ENCODE data around the gene SLC25A44.

Gene SLC25A44

GRCh38 chr1:156241311-156241811 lies 47.5 kb downstream of the SLC25A44 start:
- no peak for DNase-seq (ENCODE audit: low read depth)

DNA sequence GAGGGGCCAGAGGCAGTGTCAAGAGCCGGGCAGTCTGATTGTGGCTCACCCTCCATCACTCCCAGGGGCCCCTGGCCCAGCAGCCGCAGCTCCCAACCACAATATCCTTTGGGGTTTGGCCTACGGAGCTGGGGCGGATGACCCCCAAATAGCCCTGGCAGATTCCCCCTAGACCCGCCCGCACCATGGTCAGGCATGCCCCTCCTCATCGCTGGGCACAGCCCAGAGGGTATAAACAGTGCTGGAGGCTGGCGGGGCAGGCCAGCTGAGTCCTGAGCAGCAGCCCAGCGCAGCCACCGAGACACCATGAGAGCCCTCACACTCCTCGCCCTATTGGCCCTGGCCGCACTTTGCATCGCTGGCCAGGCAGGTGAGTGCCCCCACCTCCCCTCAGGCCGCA lies 48.0 kb downstream of the SLC25A44 start, which contains the start of gene BGLAP:
Gene BGLAP (plus strand): TSS at position 259 of the 400 bp plus-strand sequence. CDS start 48 bp downstream, at position 307.
- TF ChIP-seq, protein P1, sequence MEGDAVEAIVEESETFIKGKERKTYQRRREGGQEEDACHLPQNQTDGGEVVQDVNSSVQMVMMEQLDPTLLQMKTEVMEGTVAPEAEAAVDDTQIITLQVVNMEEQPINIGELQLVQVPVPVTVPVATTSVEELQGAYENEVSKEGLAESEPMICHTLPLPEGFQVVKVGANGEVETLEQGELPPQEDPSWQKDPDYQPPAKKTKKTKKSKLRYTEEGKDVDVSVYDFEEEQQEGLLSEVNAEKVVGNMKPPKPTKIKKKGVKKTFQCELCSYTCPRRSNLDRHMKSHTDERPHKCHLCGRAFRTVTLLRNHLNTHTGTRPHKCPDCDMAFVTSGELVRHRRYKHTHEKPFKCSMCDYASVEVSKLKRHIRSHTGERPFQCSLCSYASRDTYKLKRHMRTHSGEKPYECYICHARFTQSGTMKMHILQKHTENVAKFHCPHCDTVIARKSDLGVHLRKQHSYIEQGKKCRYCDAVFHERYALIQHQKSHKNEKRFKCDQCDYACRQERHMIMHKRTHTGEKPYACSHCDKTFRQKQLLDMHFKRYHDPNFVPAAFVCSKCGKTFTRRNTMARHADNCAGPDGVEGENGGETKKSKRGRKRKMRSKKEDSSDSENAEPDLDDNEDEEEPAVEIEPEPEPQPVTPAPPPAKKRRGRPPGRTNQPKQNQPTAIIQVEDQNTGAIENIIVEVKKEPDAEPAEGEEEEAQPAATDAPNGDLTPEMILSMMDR (IDR thresholded peaks at IDR 0.05; ENCODE audit: low read length, missing control alignments) = no peak

More at GRCh38 chr1:156241311-156241811, 47.5 kb downstream of the SLC25A44 start:
- no peak overlapping the region for H3K4me3 ChIP-seq (replicated peaks; ENCODE audit: low read depth, low read length)
- TF ChIP-seq, protein P1 (IDR thresholded peaks at IDR 0.05; ENCODE audit: low read length, missing control alignments) = no peak

GRCh38 chr1:156242738-156243137 lies 48.8 kb downstream of the SLC25A44 start:
- no peak for DNase-seq (ENCODE audit: low read depth)
- no peak overlapping the region for H3K4me3 ChIP-seq (replicated peaks; ENCODE audit: low read depth, low read length)
- TF ChIP-seq, protein P1 (IDR thresholded peaks at IDR 0.05; ENCODE audit: low read length, missing control alignments) = no peak

More for the DNA sequence above, 48.0 kb downstream of the SLC25A44 start, which contains the start of gene BGLAP:
- no peak for DNase-seq (ENCODE audit: low read depth)
- no peak within 1 kb of the TSS for H3K4me3 ChIP-seq (replicated peaks; ENCODE audit: low read depth, low read length)

DNA sequence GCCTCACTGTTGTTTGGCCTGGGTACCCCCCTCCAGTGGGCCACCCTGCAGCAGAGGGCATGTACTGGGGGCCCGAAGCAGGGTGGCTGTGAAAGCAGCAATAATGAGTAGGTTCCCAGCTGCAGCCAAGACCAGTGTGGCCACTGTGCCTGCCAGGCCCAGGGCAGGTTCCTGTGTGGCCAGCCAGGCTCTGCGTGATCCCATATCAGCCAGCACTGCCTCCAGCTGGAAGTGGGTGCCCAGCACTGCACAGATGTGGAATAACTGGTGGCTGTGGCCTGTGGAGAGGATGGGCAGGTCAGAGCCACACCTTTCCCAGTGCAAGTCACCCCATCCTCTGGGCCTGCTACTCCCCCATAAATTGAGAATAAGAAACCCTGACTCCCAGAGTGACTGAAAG lies 50.2 kb downstream of the SLC25A44 start:
- H3K4me3 ChIP-seq (replicated peaks; ENCODE audit: low read depth, low read length) = no peak overlapping the region
- TF ChIP-seq, protein P1 (IDR thresholded peaks at IDR 0.05; ENCODE audit: low read length, missing control alignments) = no peak

GRCh38 chr1:156244712-156245111 lies 50.8 kb downstream of the SLC25A44 start:
- DNase-seq (ENCODE audit: low read depth) = no peak
- no peak overlapping the region for H3K4me3 ChIP-seq (replicated peaks; ENCODE audit: low read depth, low read length)
- TF ChIP-seq, protein P1 (IDR thresholded peaks at IDR 0.05; ENCODE audit: low read length, missing control alignments) = no peak

More for the DNA sequence above, 50.2 kb downstream of the SLC25A44 start:
- no peak for DNase-seq (ENCODE audit: low read depth)

DNA sequence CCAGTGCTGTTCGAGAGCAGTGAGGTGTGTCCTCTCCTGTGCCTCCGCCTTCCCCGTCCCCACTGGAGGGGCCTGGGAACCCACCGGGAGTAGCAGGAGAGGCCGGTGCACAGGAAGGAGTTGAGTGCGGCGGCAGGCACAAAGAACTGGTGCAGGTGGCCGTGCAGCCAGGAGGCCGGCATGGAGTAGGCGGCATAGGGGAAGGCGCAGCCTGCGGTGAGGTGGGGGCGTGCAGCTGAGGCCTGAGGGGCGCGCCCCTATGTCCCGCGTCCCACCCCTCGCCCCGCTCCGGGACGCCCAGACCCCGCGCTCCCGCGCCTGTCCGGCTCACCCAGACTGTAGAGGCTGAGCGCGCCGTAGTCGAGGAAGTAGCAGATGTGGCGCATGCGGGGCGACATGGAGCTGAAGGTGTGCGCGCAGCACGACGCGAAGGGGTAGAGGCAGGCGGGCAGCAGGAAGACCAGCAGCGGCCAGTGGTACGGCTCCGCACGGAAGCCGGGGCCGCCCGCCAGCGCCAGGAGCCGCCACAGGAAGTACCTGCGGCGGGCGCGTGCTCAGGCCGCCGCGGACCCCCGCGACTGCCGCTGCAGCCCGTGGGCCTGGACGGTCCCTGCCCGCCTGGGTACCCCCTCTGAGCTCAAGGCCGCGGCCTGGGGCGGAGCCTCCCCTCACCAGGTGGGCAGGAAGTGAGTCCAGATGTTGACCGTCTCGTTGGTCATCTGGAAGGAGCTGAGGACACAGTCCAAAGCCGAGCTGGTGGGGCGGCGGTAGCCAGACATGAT lies 51.7 kb downstream of the SLC25A44 start:
- DNase-seq (ENCODE audit: low read depth) = no peak
- TF ChIP-seq, protein P1 (IDR thresholded peaks at IDR 0.05; ENCODE audit: low read length, missing control alignments) = no peak
- peak overlapping the region; percentile 28 for H3K4me3 ChIP-seq (replicated peaks; ENCODE audit: low read depth, low read length)

All from fibroblast of pulmonary artery (primary cell).